ENCODE data around the gene RCCD1. TPM values are rescaled to one million over a fixed set of nuclear protein-coding genes. Genes with fewer than 3 reads are reported as not detected.
"Not testable (repeated sequence)": the region's sequence is repeated elsewhere in the genome, so short reads cannot be mapped to it uniquely, and the experiment has no call there.

RCCD1 gene
- total RNA-seq, 4 donors from 2014 or later: 1.4 to 4.8 (median 4.4) TPM

DNA sequence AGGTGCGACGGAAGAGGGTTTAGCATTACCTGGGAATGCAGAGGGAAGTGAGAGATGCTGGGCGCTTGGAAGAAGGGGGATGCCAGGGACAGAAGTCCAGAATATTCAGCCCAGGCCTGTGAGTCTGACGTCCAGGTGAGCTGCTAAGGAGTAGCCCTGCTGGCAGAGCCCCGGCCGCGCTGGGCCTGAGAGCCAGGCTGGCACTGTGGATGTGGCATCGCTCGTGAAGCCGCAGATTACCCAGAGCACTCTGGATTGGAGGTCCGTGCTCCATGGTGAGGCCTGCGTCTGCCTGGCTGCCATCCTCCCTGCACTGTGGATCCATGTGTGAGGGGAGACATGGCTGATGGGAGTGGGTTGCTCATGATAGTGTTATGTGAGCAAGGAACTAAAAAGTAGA is 37.1 kb upstream of the RCCD1 start:
- Histone ChIP-seq H3K27me3 (no peaks in the 10 kb centered on the region), H3K27ac (peak overlapping the region in 3 of 4 donors; percentile 86 to 95 (median 91)), H3K36me3 (peaks cover 0 to 77% of the 10 kb centered on the region in 2 donors), H3K9me3 (no peaks in the 10 kb centered on the region), H3K4me1 (peaks cover 14 to 37% of the 10 kb centered on the region in 2 donors), H3K4me3 (no peak overlapping the region)
- DNase-seq: no peak
- in situ Hi-C loops (cut with MboI; ENCODE audit: low sequenced_read_pairs in 4 of 4): no loop called here
- intact Hi-C loops (cut with DNase I; ENCODE audit: low total_unique reads): no loop called here
- no peak for ATAC-seq
- TF ChIP-seq POLR2A (IDR thresholded peaks at IDR 0.05): no peak
- TF ChIP-seq CTCF (IDR thresholded peaks at IDR 0.05 in 4 of 5, conservative IDR thresholded peaks at IDR 0.05 in 1 of 5): no peak

- DNase-seq: no peak
- Histone ChIP-seq H3K9me3 (no peaks in the 10 kb centered on the region), H3K27ac (peak overlapping the region in 3 of 4 donors; percentile 86 to 95 (median 91)), H3K4me3 (no peak overlapping the region), H3K27me3 (no peaks in the 10 kb centered on the region), H3K36me3 (peaks cover 0 to 70% of the 10 kb centered on the region in 2 donors), H3K4me1 (peaks cover 14 to 37% of the 10 kb centered on the region in 2 donors)
- in situ Hi-C loops (cut with MboI; ENCODE audit: low sequenced_read_pairs in 4 of 4): no loop called here
- ATAC-seq: no peak
- TF ChIP-seq CTCF (IDR thresholded peaks at IDR 0.05 in 4 of 5, conservative IDR thresholded peaks at IDR 0.05 in 1 of 5) (no peak), POLR2A (IDR thresholded peaks at IDR 0.05) (no peak)
- intact Hi-C loops (cut with DNase I; ENCODE audit: low total_unique reads): no loop called here
These were observed 36.5 kb upstream of the RCCD1 start for GRCh38 chr15:90918034-90918788.

DNA sequence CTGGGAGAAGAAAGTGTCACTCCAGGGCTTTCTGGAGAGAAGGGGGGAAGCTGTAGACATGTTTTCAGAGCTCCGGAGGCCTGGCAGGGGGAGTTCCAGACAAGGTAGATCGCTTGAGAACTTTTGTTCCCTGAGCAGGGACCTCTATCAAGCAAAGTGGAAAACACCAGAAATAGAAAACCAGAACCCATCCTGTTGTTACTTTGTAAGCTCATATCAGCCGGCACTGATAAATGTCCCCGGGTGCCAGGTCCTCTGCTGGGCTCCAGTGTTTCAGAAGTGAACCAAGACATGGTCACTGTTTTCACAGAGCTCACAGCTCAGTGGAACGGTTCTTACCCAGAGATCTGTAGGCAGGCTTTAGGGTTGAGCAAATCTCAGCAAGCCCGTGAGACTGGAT is 35.8 kb upstream of the RCCD1 start:
- H3K27ac ChIP-seq: peak overlapping the region in 2 of 4 donors; percentile 58 to 91
- no peaks in the 10 kb centered on the region for H3K9me3 ChIP-seq
- ATAC-seq: no peak
- intact Hi-C loops (cut with DNase I; ENCODE audit: low total_unique reads): no loop called here
- no peak for TF ChIP-seq CTCF (IDR thresholded peaks at IDR 0.05 in 4 of 5, conservative IDR thresholded peaks at IDR 0.05 in 1 of 5)
- TF ChIP-seq POLR2A (IDR thresholded peaks at IDR 0.05): no peak
- in situ Hi-C loops (cut with MboI; ENCODE audit: low sequenced_read_pairs in 4 of 4): no loop called here
- peaks cover 14 to 33% of the 10 kb centered on the region in 2 donors for H3K4me1 ChIP-seq
- peaks cover 0 to 64% of the 10 kb centered on the region in 2 donors for H3K36me3 ChIP-seq
- no peaks in the 10 kb centered on the region for H3K27me3 ChIP-seq
- no peak for DNase-seq
- H3K4me3 ChIP-seq: no peak overlapping the region

GRCh38 chr15:90921887-90922286 is 32.8 kb upstream of the RCCD1 start:
- peaks cover 0 to 51% of the 10 kb centered on the region in 2 donors for H3K36me3 ChIP-seq
- TF ChIP-seq POLR2A (IDR thresholded peaks at IDR 0.05) (no peak), CTCF (IDR thresholded peaks at IDR 0.05 in 4 of 5, conservative IDR thresholded peaks at IDR 0.05 in 1 of 5) (no peak)
- intact Hi-C loops (cut with DNase I; ENCODE audit: low total_unique reads) (no loop called here), in situ Hi-C loops (cut with MboI; ENCODE audit: low sequenced_read_pairs in 4 of 4) (no loop called here)
- H3K9me3 ChIP-seq: no peaks in the 10 kb centered on the region
- no peak for ATAC-seq
- no peak for DNase-seq
- no peak overlapping the region for H3K4me3 ChIP-seq
- peaks cover 0 to 4% of the 10 kb centered on the region in 2 donors for H3K4me1 ChIP-seq
- no peaks in the 10 kb centered on the region for H3K27me3 ChIP-seq
- peak overlapping the region in 1 of 4 donors; percentile 48 for H3K27ac ChIP-seq

DNA sequence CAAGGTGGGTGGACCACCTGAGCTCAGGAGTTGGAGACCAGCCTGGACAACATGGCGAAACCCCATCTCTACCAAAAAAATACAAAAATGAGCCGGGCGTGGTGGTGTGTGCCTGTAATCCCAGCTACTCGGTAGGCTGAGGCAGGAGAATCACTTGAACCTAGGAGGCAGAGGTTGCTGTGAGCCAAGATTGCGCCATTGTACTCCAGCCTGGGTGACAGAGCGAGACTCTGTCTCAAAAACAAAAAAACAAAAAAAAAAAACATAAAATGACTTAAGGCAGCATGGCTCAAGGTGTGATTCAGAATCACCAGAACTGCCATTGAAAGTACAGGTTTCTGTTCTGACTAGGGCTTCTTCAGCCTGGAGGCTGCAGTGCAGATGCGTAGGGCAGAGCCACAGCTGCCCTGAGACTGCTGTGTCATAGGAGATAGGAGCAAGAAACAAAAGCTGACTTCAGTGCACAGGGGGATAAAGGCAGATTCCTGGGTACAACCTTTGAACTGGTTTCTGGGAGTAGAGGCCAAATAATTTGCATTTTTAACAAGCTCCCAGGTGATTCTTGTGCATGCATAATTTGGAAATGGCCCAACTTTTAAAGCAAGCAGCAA is 31.9 kb upstream of the RCCD1 start:
- Histone ChIP-seq H3K27ac (peak overlapping the region in 1 of 4 donors; percentile 48), H3K36me3 (peaks cover 0 to 47% of the 10 kb centered on the region in 2 donors)
- intact Hi-C loops (cut with DNase I; ENCODE audit: low total_unique reads); H3K4me1 ChIP-seq; H3K27me3 ChIP-seq; H3K4me3 ChIP-seq; DNase-seq; in situ Hi-C loops (cut with MboI; ENCODE audit: low sequenced_read_pairs in 4 of 4); H3K9me3 ChIP-seq: not testable (repeated sequence)
- peak in 1 of 2 donors; percentile 49 for ATAC-seq
